HCT116 (cell line): Measurements from ENCODE around the gene RUNDC1. TPM values are rescaled to one million over a fixed set of nuclear protein-coding genes. Genes with fewer than 3 reads are reported as not detected.

Experiments
- ATAC-seq: fragments of 200-7000 bp; cut with Tn5 transposase; 2 replicates; pipeline ENCODE4 v1.9.1; 2020; ENCODE audit warnings: mild to moderate bottlenecking, moderate library complexity
- BruUV-seq: library from RNA; stranded (reverse); fragments of 400-500 nt; replicated peaks from 2 replicates; lab custom pipeline; 2021; lab: Mats Ljungman, UMichigan
- CTCF ChIA-PET: fragments of 300-600 bp; sonication (Branson Sonifier 250); formaldehyde crosslinking; loops from one replicate; lab custom pipeline; 2021; ENCODE audit warnings: antibody characterized with exemption; lab: Charles Lee
- POLR2A ChIA-PET: fragments of 300-600, 350-600 bp; sonication (Branson Sonifier 250); formaldehyde crosslinking; loops from one replicate; lab custom pipeline; 2021; ENCODE audit warnings: antibody characterized with exemption; lab: Charles Lee
- RAD21 ChIA-PET, 2 experiments: fragments of 300-600 bp; sonication (Branson Sonifier 250); formaldehyde crosslinking; loops; one replicate each; lab custom pipeline; 2023; ENCODE audit warnings: low total read pairs in 2 of 2; ENCODE audit not compliant: uncharacterized antibody in 2 of 2, unreplicated experiment in 2 of 2, low non-redundant PET in 1 of 2; lab: Charles Lee
- DNase-seq: peaks from one replicate; pipeline ENCODE4 v3.0.0-alpha.2; 2010; ENCODE audit warnings: low read depth, low spot score
- H2AFZ ChIP-seq: fragments of 200-600 bp; shearing (Covaris generic), sonication (generic); 2 replicates; pipeline ENCODE4 v1.6.1; 2017; ENCODE audit warnings: low read depth, mixed run types, mixed read lengths, antibody characterized with exemption, low read length; ENCODE audit not compliant: poor library complexity, severe bottlenecking
- H3K27ac ChIP-seq: 2 replicates; pipeline ENCODE4 v1.5.1; 2012; ENCODE audit warnings: low read depth, low read length
- H3K27me3 ChIP-seq: fragments of 200-600 bp; sonication (generic); 2 replicates; pipeline ENCODE4 v1.6.1; 2016; ENCODE audit warnings: mixed run types, low read length, mixed read lengths; ENCODE audit not compliant: insufficient read depth
- H3K36me3 ChIP-seq, 2 experiments: fragments of 200-500 bp in 1 of 2; fragments of 200-600 bp in 1 of 2; sonication (Bioruptor generic) in 1 of 2; sonication (generic) in 1 of 2; 2 replicates each; pipeline versions ENCODE4 v1.5.1 to v1.6.1; 2014 to 2016; ENCODE audit warnings: low read length in 2 of 2, inconsistent platforms in 1 of 2, mixed read lengths in 1 of 2, mixed run types in 1 of 2; ENCODE audit not compliant: insufficient read depth in 2 of 2, control insufficient read depth in 1 of 2
- H3K4me1 ChIP-seq, 2 experiments: fragments of 200-600 bp in 1 of 2; sonication (generic) in 1 of 2; 2 replicates each; pipeline versions ENCODE4 v1.5.1 to v1.6.1; 2012 to 2017; ENCODE audit warnings: low read length in 2 of 2, inconsistent platforms in 1 of 2, mild to moderate bottlenecking in 1 of 2, mixed read lengths in 1 of 2, mixed run types in 1 of 2, moderate library complexity in 1 of 2; ENCODE audit not compliant: insufficient read depth in 2 of 2, control insufficient read depth in 1 of 2
- H3K4me2 ChIP-seq: fragments of 200-600 bp; sonication (generic); 2 replicates; pipeline ENCODE4 v1.6.1; 2017; ENCODE audit warnings: mixed run types, low read length, mixed read lengths
- H3K4me3 ChIP-seq, 2 experiments: fragments of 200-600 bp in 1 of 2; sonication (generic) in 1 of 2; replicated peaks in 1 of 2; 2 replicates each; pipeline ENCODE4 v1.5.1; 2011 to 2016; ENCODE audit warnings: low read length in 2 of 2, control low read depth in 1 of 2, low read depth in 1 of 2, mild to moderate bottlenecking in 1 of 2, mixed read lengths in 1 of 2, mixed run types in 1 of 2
- H3K79me2 ChIP-seq: fragments of 200-600 bp; sonication (generic); 2 replicates; pipeline ENCODE4 v1.6.1; 2017; ENCODE audit warnings: mild to moderate bottlenecking, mixed run types, low read length, moderate library complexity, mixed read lengths; ENCODE audit not compliant: insufficient read depth
- H3K9ac ChIP-seq: fragments of 200-600 bp; sonication (generic); 2 replicates; pipeline ENCODE4 v1.6.1; 2016; ENCODE audit warnings: low read length, mixed read lengths
- H3K9me2 ChIP-seq: fragments of 200-600 bp; sonication (generic), shearing (Covaris generic); 2 replicates; pipeline ENCODE4 v1.6.1; 2017; ENCODE audit warnings: mixed run types, mild to moderate bottlenecking, moderate library complexity; ENCODE audit not compliant: insufficient read depth
- H3K9me3 ChIP-seq, 2 experiments: fragments of 200-500 bp in 1 of 2; fragments of 200-600 bp in 1 of 2; sonication (Bioruptor generic) in 1 of 2; sonication (generic) in 1 of 2; 2 replicates each; pipeline ENCODE4 v1.6.1; 2014 to 2017; ENCODE audit warnings: low read length in 2 of 2, mixed read lengths in 2 of 2, inconsistent platforms in 1 of 2, low read depth in 1 of 2, mild to moderate bottlenecking in 1 of 2, mixed run types in 1 of 2, moderate library complexity in 1 of 2; ENCODE audit not compliant: control insufficient read depth in 1 of 2, insufficient read depth in 1 of 2
- H4K20me1 ChIP-seq: fragments of 200-600 bp; sonication (generic), shearing (Covaris generic); 2 replicates; pipeline ENCODE4 v1.6.1; 2017; ENCODE audit warnings: mixed run types, mild to moderate bottlenecking, moderate library complexity; ENCODE audit not compliant: insufficient read depth
- EGR1 ChIP-seq: IDR thresholded peaks from 2 replicates; pipeline ENCODE4 v1.6.1; 2012; ENCODE audit warnings: low read depth
- EZH2phosphoT487 ChIP-seq: fragments of 200-600 bp; IDR thresholded peaks from 2 replicates; pipeline ENCODE4 v1.6.1; 2018; ENCODE audit warnings: antibody characterized with exemption, borderline replicate concordance
- POLR2AphosphoS5 ChIP-seq: IDR thresholded peaks from 2 replicates; pipeline ENCODE4 v1.6.1; 2011; ENCODE audit warnings: mild to moderate bottlenecking, low read depth, low read length, moderate library complexity
- SIN3A ChIP-seq: IDR thresholded peaks from 2 replicates; pipeline ENCODE4 v1.6.1; 2012; ENCODE audit warnings: low read depth
- SRF ChIP-seq: IDR thresholded peaks from 2 replicates; pipeline ENCODE4 v1.6.1; 2012; ENCODE audit warnings: low read depth
- ZFX ChIP-seq: fragments of 450-650 bp; IDR thresholded peaks from 2 replicates; pipeline ENCODE4 v1.6.1; 2017
- intact Hi-C: fragments of 100-400 bp; cut with micrococcal nuclease; formaldehyde crosslinking; loops from 2 replicates; pipeline ENCODE4 v1.10.0; 2022
- total RNA-seq: library from RNA; stranded (reverse); gene quantifications from one replicate; pipeline ENCODE4 v1.2.1, GENCODE V29; 2021; ENCODE audit not compliant: unreplicated experiment
- TF ChIP-seq, protein P1 (sequence below): IDR thresholded peaks from 2 replicates; pipeline ENCODE4 v1.6.1; 2012
- TF ChIP-seq, protein P2 (sequence below), 3 experiments: fragments of 200-600 bp in 1 of 3; sonication (generic) in 1 of 3; IDR thresholded peaks in 2 of 3; conservative IDR thresholded peaks in 1 of 3; 2 replicates each; pipeline ENCODE4 v1.5.1; 2012 to 2017; ENCODE audit warnings: low read depth in 2 of 3, low read length in 2 of 3, antibody characterized with exemption in 1 of 3, borderline replicate concordance in 1 of 3, control low read depth in 1 of 3, mild to moderate bottlenecking in 1 of 3, mixed read lengths in 1 of 3, mixed run types in 1 of 3, moderate library complexity in 1 of 3; ENCODE audit not compliant: insufficient read depth in 1 of 3
- TF ChIP-seq, protein P3 (sequence below): IDR thresholded peaks from 2 replicates; pipeline ENCODE4 v1.6.1; 2012; ENCODE audit warnings: low read depth

Gene RUNDC1
- total RNA-seq, 1 experiment from 2014 or later = 13.0 TPM

- Histone ChIP-seq H3K27me3 (no peaks in the 10 kb centered on the region), H3K36me3 (peaks cover 30 to 38% of the 10 kb centered on the region in 2 experiments; a peak in 3 of 4 replicates), H3K27ac (no peak overlapping the region), H2AFZ (no peak overlapping the region), H3K9me3 (no peaks in the 10 kb centered on the region), H3K4me2 (no peak overlapping the region), H4K20me1 (no peaks in the 10 kb centered on the region), H3K9ac (no peak overlapping the region), H3K9me2 (no peaks in the 10 kb centered on the region), H3K4me3 (no peak overlapping the region), H3K4me1 (no peaks in the 10 kb centered on the region), H3K79me2 (no peaks in the 10 kb centered on the region)
- TF ChIP-seq EGR1 (no peak), SRF (no peak)
- DNase-seq = no peak
- ChIA-PET POLR2A (no interaction called here), CTCF (no interaction called here), RAD21 (interaction anchor here in 1 of 2 experiments (0.7 kb wide), 1 partner anchor 100 kb away, joined by 4 read pairs; no protein-coding TSS in a partner anchor)
- no peak for ATAC-seq
- intact Hi-C loops = no loop called here
- no TSS peak for BruUV-seq
These were observed 30.2 kb upstream of the RUNDC1 start for GRCh38 chr17:42950044-42950783.

GRCh38 chr17:42953669-42954068 is 26.7 kb upstream of the RUNDC1 start:
- ChIA-PET POLR2A (no interaction called here), CTCF (no interaction called here), RAD21 (no interaction called here)
- Histone ChIP-seq H3K36me3 (peaks cover 45 to 57% of the 10 kb centered on the region in 2 experiments; a peak in 3 of 4 replicates), H3K79me2 (no peaks in the 10 kb centered on the region), H3K27me3 (no peaks in the 10 kb centered on the region), H3K9me3 (no peaks in the 10 kb centered on the region), H3K4me1 (no peaks in the 10 kb centered on the region), H4K20me1 (no peaks in the 10 kb centered on the region), H3K4me3 (no peak overlapping the region), H3K27ac (no peak overlapping the region), H3K9ac (no peak overlapping the region), H2AFZ (no peak overlapping the region), H3K9me2 (no peaks in the 10 kb centered on the region), H3K4me2 (no peak overlapping the region)
- intact Hi-C loops = no loop called here
- ATAC-seq (no peak), DNase-seq (no peak)
- no TSS peak for BruUV-seq
- TF ChIP-seq SRF (no peak), ZFX (no peak), EZH2phosphoT487 (no peak), SIN3A (no peak), POLR2AphosphoS5 (no peak)
- TF ChIP-seq, protein P1, sequence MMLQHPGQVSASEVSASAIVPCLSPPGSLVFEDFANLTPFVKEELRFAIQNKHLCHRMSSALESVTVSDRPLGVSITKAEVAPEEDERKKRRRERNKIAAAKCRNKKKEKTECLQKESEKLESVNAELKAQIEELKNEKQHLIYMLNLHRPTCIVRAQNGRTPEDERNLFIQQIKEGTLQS = no peak
- TF ChIP-seq, protein P2, sequence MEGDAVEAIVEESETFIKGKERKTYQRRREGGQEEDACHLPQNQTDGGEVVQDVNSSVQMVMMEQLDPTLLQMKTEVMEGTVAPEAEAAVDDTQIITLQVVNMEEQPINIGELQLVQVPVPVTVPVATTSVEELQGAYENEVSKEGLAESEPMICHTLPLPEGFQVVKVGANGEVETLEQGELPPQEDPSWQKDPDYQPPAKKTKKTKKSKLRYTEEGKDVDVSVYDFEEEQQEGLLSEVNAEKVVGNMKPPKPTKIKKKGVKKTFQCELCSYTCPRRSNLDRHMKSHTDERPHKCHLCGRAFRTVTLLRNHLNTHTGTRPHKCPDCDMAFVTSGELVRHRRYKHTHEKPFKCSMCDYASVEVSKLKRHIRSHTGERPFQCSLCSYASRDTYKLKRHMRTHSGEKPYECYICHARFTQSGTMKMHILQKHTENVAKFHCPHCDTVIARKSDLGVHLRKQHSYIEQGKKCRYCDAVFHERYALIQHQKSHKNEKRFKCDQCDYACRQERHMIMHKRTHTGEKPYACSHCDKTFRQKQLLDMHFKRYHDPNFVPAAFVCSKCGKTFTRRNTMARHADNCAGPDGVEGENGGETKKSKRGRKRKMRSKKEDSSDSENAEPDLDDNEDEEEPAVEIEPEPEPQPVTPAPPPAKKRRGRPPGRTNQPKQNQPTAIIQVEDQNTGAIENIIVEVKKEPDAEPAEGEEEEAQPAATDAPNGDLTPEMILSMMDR (IDR thresholded peaks at IDR 0.05 in 2 of 3, conservative IDR thresholded peaks at IDR 0.05 in 1 of 3; ENCODE audit: borderline replicate concordance in 1 of 3, insufficient read depth in 1 of 3, low read depth in 2 of 3, low read length in 2 of 3) = no peak
- TF ChIP-seq, protein P3, sequence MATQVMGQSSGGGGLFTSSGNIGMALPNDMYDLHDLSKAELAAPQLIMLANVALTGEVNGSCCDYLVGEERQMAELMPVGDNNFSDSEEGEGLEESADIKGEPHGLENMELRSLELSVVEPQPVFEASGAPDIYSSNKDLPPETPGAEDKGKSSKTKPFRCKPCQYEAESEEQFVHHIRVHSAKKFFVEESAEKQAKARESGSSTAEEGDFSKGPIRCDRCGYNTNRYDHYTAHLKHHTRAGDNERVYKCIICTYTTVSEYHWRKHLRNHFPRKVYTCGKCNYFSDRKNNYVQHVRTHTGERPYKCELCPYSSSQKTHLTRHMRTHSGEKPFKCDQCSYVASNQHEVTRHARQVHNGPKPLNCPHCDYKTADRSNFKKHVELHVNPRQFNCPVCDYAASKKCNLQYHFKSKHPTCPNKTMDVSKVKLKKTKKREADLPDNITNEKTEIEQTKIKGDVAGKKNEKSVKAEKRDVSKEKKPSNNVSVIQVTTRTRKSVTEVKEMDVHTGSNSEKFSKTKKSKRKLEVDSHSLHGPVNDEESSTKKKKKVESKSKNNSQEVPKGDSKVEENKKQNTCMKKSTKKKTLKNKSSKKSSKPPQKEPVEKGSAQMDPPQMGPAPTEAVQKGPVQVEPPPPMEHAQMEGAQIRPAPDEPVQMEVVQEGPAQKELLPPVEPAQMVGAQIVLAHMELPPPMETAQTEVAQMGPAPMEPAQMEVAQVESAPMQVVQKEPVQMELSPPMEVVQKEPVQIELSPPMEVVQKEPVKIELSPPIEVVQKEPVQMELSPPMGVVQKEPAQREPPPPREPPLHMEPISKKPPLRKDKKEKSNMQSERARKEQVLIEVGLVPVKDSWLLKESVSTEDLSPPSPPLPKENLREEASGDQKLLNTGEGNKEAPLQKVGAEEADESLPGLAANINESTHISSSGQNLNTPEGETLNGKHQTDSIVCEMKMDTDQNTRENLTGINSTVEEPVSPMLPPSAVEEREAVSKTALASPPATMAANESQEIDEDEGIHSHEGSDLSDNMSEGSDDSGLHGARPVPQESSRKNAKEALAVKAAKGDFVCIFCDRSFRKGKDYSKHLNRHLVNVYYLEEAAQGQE = no peak
